HG03135 (cell line): ENCODE measurements around the gene SHPK.

Experiments used
- ATAC-seq: cut with Tn5 transposase; IDR thresholded peaks from one replicate; pipeline ENCODE4 v1.9.1; 2021; ENCODE audit warnings: mild to moderate bottlenecking, moderate library complexity; ENCODE audit not compliant: unreplicated experiment

The SHPK gene

DNA sequence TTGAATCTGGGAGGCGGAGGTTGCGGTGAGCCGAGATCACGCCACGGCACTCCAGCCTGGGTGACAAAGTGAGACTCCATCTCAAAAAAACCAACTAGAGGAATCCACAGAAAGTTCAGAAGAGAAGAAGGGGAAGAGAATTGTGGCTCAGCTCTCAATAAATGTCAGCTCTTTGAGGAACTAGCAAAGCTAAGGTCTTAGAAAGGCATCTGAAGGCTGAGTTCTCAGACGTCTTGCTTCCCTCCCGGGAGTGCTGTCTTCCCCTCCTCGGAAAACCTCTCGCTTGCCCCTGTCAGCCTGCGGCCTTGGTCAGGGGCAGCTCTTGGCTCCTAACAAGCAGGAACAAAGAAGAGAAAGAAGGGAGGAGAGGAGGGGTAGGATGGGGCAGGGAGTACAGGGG is 5.3 kb downstream of the SHPK start:
- no peak for ATAC-seq

DNA sequence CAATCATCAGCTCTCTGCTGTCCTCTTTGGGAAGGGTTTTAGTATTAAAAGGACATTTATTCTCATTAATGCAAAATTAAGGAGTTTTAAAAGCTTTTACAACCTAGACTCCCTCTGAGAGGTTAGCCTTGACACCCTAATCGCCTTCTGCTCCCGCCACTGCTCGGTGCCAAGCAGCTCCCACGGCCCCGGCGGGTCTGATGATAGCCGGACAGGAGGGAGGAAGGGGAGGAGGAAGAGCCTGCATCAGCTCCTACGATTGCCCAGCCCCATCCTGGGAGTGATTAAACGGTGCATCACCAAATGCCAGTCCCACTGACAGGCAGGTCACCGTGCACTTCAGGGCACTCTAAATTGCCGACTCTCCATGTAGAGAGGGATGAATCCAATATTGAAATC is 8.3 kb downstream of the SHPK start:
- no peak for ATAC-seq

DNA sequence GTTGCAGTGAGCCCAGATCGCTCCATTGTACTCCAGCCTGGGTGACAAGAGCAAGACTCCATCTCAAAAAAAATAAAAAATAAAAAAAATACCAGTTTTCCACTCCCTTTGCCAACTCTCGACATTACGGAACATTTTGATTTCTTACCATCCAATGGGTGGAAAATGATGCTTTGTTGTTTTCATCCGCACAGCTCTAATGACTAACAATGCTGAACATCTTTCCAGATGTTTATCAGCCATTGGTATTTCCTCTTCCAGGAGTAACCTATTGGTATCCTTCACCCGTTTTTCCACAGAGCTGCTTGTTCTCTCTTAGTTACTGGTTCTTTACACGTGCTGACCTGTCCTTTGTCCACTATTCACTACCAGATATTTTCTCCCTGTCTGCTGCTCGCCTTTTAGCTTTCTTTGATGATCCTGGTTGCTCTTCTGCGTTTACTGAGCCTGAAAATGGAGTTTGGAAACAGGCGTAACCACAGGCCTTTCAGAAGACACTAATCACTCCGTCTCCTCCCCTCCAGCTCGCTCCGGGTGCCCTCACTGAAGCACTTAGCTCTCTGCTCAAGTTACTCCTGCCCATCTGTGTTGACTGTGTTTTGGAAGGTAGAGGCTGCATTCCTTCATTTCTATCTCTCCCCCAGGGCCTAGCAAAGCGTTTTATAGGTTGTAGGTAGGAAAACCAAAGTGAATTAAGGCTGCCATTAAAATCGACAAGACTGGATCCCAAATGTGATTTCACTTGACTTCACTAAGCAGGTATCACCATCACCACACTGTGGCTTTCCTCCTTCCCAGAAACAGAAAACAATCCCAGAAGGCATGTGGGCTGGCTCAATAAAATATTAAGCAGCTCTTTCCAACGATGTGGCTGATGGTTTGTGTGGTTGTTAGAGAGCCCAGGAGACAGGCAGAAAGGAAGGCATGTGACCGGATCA is 8.9 kb downstream of the SHPK start:
- no peak for ATAC-seq

DNA sequence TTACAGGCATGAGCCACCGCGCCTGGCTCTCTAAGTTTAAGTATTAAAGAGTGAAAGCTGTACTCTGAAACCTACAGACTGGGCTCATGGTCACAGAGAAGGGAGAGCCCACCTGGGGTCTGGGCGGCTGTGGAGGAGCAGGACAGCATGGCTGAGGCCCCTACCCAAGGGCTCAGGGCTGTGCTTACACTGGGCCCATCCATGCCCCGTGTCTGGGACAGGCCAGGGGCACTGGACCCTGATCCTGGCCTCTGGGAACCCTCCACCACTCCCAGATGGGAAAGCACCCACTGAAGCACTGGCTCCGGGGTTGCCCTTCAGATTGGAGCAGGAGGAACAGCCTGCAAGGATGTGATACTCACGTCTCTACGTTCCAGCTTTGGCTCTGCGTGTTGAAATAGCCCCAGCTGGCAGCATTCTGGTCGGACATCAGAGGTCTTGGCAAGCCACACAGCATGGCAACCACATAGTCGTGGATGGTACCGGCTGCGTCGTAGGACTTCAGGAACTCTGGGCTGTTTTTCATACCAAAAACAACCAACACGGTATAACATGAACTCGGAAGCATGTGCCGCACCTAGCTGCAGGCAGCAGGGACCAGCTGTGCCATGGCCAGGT is 13.0 kb downstream of the SHPK start:
- no peak for ATAC-seq

DNA sequence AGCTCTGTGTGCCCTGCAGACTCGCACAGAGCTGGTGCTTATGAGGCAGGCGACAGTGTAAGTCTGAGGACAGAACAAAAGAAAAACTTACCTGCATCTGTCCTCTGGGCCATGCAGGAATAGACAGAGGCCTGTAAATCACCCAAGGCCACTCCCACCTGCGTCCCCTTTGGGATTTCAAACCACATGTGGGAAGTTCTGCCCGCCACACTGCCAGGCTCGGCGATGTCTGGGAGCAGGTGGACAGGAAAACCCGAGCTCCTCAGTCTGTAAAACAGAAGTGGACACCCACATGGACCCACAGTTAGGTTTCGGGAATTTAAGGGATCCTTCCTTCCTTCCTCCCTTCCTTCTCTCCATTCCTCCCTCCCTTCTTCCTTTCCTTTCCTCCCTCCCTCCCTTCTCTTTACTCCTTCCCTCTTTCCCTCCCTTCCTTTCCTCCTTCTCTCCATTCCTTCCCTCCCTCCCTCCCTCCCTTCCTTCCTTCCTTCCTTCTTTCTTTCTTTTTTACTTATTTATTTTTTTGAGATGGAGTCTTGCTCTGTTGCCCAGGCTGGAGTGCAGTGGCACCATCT is 14.8 kb downstream of the SHPK start:
- ATAC-seq = no peak

DNA sequence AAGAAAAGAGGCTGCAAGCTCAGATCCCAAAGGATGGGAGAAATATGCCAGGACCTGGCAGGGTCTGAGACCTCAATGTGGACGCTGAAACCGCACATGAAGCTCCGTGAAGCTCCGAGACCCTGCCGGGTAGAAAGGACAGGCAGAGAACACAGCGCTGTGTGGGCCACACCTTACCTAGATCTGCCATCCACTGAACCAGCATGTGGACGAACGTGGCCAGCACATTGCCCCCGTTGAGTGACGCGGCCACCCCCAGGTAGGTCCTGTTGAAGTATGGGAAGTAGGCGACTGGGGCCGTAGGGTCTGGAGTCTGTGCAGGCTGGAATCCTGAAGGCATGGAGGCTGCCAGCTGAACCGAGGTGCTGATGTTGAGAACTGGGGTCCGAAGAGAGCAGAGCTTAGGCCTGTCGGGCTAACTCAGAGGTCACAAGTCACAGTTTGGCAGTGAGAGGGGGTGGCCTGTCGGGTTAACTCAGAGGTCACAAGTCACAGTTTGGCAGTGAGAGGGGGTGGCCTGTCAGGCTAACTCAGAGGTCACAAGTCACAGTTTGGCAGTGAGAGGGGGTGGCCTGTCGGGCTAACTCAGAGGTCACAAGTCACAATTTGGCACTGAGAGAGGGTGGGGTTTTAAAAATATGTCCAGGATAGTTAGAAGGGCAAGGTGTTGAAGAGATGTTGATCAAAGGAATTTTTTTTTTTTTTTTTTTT is 20.7 kb downstream of the SHPK start:
- ATAC-seq = no peak

DNA sequence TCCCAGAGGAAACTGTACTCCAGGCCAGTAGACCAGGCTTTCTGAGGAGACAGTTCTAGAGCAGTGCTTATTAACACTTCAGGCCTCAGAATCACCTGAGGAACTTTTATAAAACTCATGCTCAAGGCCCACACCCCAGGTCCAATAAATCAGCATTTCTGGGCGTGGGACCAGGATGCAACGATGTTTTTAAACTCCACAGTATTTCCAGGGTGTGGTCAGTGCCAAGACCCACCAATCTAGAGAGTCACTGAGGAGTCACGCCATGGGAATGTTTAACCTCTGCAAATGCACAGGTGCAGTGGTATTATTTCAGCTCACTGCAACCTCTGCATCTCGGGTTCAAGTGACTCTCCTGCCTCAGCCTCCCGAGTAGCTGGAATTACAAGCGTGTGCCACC is 22.9 kb downstream of the SHPK start:
- no peak for ATAC-seq

DNA sequence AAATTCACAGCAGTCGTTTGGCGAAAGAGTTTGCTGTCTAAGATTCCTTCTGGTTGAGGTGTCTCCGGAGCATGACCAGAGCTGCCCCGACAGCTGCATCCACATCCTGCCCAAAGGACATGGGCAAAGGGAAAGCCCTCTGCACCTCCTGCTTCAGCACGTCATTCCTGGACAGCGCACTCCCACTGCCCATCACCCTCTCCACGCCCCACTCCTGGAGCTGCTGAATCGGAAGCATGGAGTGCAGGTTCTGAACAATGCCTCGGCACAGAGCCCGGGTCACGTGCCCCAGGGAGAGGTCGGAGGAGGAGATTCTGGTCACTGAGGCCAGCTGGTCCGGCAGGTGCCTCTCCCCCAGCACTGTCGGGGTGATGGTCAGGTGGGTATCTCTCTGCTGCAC is 25.5 kb downstream of the SHPK start:
- ATAC-seq = no peak

DNA sequence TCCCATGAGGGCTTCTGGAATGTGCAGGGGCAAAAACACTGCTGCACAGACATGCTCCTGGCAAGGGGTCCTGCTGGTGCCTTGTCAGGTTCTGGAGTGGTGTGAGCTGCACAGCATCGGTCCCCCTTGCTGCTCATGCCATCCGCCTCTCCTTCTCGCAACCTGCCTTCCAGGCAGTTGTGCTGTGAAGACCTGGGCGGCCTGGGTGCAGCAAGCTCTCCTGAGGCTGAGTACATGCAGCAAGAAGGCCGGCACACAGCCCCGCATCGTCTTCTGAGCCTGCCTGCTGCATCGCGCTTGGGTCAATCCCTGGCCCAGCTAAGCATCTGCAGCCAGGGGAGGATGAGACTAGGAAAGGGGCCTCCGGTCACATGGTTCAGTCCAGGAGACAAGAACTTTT is 26.4 kb downstream of the SHPK start:
- ATAC-seq = no peak

DNA sequence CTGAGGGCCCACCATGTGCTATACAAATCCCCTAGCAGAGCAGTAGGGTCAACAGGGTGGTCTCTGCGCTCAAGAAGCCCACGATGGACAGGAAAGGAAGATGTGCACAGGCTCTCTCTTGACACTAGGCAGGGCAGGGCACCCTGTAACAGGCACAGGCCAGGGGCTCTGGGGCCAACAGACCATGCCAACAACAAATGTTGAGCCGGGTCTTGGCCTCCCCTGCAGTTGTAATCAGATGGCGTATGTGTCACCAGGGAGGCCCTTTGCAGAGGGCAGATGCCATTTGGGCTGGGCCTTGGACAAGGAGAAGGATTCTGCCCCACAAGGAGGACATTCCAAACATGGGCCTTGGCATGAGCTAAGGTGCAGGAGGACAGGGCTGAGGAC is 32.2 kb downstream of the SHPK start:
- ATAC-seq = no peak

DNA sequence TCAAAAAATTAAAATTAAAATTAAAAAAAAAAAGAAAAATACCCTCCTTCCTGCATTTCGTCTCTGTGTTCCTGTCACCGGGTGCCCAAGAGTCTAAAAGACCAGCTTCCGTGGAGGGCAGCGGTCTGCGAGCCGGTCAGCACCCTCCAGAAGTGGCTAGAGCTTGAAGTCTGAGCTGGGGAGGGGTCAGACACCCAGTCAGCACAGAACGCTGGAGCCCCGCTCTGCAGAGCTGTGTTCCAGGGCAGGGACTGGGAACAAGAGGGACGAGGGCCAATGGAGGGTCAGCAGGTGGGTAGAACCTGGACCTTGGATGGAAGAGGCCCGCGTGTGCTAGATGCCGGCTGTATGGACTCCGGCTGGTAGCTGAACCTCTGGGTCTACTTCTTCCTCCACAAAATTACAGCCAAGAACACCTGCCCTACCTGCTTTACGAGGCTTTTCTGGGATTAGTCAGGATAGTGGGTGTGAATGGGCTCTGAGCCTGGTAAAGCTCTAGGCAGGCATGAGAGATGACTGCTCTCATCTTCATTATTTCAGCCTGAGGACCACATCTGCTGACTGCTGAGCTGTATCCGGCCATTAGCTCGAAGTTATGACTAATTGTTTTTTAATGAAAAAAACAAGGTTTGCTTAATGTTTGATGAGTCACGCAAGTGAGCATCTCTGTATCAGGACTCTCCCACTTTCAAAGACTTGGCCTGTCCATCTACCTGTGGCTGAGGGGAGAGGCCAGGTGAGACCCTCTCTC is 32.8 kb downstream of the SHPK start:
- ATAC-seq = no peak

DNA sequence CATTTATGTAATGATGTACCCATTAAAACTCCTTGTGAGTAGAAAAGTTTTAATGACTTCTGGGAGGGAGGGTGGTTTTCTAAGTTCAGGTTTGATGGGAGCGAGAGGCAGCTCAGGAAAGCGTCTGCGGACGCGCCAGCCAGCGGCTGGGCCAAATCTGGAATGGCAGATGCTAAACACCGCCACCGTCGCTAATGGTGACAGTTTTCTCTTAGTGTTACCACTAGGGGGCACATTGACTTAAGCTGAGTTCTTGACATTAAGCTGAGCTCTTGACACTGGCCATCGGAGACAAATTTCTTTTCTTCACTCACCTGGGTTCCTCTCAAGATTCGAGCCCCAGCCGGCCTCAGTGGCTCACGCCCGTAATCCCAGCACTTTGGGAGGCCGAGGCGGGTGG is 33.6 kb downstream of the SHPK start:
- no peak for ATAC-seq

DNA sequence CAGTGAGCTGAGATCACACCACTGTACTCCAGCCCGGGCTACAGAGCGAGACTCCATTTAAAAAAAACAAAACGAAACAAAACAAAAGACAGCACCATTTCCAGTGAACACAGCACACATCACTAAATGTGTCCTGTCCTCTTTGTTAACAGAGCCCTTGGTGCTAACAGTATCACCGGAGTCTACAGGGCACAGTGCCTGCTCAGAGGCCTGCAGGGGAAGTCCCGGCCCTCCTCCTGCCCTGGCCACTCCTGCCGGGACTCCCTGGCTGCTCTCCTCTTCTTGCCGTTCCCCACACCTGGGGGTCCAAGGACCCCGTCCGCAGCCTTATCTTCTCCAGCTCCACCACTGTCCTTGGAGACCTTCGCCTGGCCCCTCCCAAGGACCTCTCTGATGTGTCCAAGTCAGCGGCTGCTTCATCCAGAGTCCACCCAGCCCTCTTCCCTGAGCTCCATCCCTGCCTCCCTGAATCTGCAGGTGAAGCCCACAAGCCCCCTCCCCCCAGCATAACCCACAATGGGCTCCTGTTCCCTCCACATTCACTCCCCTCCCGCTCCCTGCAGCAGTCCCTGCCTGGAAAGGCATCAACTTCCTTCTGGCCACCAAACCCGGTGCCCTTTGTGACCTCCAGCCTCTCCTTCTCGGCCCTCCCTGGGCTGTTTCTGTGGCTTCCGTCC is 35.4 kb downstream of the SHPK start:
- ATAC-seq = no peak

DNA sequence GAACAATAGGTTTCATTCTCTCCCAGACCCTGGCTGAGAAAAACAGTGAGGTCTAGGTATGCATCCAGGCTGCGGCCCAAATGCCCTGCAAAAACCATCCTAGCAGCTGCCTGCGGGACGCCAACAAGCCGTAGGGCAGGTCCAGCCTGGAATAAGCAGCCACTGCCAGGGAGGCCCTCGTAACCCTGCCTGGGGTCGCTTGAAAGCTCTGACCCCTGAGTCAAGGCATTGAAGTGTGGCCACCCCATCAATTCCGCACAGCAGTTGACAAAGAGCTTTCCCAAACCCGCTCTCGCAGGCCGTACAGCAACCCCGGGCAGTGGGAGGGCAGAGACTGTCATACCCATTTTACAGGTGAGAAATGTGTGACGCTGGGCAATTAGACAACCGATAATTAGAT is 38.0 kb downstream of the SHPK start:
- no peak for ATAC-seq

DNA sequence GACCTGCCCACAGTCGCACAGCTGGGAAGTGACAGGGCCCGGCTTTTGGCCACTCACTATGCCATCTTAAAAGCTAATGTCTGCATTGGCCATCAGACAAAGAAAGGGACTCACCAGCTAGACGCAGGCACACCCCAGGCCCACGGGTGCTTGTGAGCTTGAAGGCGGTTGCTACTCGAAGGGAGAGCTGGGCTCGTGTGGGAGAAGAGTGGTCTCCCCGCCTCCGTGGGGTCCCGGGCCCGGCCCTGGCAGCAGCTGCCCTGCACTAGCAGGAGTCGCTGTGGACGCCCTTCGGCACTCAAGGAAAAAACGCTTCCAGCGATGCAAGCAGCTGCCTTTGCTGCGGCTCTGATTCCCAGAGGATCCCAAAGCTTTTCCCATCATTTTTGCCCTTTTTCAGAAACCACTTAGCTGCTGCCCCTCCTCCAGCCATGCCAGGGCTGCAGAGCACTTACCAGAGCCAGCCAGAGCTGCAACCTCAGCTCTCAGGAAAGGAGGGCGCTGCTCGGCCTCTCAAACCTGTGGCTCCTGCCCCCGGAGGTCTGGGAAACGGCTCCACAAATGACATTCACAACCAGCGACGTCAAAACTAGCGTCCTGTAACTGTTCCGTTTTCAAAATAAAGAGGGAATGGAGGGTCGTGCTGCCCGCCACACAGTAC is 39.1 kb downstream of the SHPK start:
- no peak for ATAC-seq

DNA sequence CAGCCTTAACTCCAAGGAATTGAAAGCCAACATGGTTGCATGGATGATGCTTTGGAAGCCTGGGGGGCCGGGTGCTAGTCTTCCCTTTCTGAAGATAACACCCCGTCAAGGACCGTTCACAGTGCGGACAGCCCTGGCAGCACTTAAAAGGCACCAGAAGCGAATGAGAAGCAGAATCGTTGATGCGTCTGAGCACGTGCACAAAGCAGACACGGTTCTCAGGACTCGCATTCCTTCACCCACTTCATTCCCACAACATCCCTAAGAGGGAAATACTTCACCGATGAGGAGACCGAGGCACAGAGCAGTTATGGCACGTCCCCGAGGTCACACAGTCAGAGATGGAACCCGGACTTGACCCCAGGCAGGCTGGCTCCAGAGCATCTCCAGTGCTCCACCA is 41.1 kb downstream of the SHPK start:
- no peak for ATAC-seq

DNA sequence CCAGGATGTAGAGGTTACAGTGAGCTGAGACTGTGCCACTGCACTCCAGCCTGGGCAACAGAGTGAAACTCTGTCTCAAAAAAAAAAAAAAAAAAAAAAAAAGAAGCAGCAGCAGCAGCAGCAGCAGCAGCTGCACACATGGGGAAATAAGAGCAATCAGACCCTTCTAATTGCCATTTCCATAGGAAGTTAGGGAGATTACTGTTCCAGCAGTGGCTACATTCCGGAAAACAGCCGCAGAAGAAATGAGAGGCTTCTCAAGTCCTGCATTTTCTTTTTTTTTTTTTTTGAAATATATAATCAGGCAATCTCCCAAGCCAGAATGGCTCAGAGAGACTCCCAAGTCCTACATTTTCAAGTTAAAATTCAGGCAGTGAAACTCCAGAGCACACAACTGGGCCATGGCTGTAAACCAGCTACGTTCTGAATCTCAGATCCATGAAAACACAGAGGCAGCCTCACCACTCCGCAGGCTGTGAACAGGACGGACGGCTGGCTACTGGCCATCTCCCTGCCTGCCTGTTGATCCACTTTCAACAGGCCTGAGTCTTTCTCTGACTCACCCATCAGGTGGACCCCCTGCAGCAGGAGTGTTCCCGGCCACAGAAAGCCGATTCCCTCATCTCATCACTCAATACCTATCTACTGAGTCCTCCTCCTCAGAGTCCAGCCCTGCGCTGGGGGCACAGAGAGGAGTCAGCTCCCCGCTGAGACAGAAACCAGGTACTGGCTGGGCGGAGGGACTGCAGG is 41.8 kb downstream of the SHPK start:
- ATAC-seq = no peak

DNA sequence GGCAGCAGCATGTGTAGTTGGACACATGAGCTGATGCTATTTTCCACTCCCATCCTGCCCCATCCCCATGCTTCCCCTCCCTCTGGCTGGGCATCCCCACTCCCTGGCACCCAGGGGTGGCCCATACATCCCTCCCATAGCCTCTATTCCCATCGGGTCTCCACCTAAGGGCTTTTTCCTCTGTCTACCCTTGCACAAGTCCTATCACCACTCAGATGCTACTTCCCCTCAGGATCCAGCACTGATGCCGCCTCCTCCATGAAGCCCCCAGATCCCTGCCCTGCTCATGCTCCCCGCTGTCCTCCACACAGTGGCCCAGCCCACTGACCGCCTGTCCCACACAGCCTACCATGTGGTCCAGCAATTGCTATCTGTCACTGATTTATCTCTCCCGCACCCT is 42.7 kb downstream of the SHPK start:
- ATAC-seq = no peak

DNA sequence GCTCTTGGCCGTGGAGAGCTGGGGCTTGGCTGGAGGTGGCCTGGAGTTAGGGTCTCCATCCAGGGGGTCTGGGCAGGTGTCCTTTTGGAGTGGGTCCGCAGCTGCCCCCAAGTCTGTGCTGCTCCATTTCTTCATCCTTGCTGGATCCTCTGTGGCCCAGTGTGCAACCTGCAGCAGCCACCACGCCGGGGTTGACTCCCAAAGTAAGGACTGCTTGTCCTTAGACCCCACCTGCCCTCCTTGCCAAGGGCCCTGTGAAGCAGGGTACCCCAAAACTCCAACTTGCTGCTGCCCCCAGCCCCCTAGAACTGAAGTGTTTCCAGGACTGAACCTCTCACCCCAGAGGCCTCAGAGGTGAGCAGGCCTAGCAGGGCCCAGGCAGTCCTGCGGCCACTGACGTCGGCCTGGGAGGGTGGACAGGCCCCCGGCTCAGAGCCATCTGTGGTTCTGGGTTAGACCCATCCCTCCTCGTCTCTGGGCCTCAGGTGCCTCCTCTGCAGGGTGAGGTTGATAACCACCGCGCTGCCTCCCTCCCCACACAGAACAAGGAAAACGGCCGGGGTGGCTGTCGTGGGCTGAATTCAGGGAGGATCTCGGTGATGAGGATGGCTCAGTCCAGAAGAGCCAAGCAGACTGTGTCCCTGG is 43.7 kb downstream of the SHPK start:
- no peak for ATAC-seq
